SJCRH30 (cell line): ENCODE results near the gene NAGLU. TPM values are rescaled to one million over a fixed set of nuclear protein-coding genes. Genes with fewer than 3 reads are reported as not detected.

Source experiments
- total RNA-seq: library from RNA; depleted of rRNA; stranded (reverse); fragments of >200 nt; shearing (Covaris generic); gene quantifications from 2 replicates; pipeline ENCODE4 v1.2.3, GENCODE V29; 2014; rRNA removed

The NAGLU gene
- total RNA-seq, 1 experiment from 2014 or later = 22.2 TPM

Other genes with a start within 250 kb of the NAGLU start
- gene STAT5A, start 247.7 kb upstream of the NAGLU start, total RNA-seq = 5.0 and 5.9 TPM in 2 replicates
- 107 and 113 TPM in 2 replicates for gene STAT3, start 147.8 kb upstream of the NAGLU start, total RNA-seq
- gene CAVIN1, start 113.0 kb upstream of the NAGLU start, total RNA-seq = 46.9 and 47.8 TPM in 2 replicates
- gene ATP6V0A1, start 77.4 kb upstream of the NAGLU start, total RNA-seq = 25.3 and 30.9 TPM in 2 replicates
- 0.73 and 0.76 TPM in 2 replicates for gene HSD17B1, start 16.7 kb downstream of the NAGLU start, total RNA-seq
- 33.7 and 36.3 TPM in 2 replicates for gene COASY, start 25.9 kb downstream of the NAGLU start, total RNA-seq
- gene MLX, start 30.9 kb downstream of the NAGLU start, total RNA-seq = 44.5 and 48.4 TPM in 2 replicates
- 23.8 and 29.7 TPM in 2 replicates for gene PSMC3IP, start 41.5 kb downstream of the NAGLU start, total RNA-seq
- 34.5 and 36.2 TPM in 2 replicates for gene RETREG3, start 73.1 kb downstream of the NAGLU start, total RNA-seq
- 111 and 122 TPM in 2 replicates for gene TUBG1, start 73.4 kb downstream of the NAGLU start, total RNA-seq
- gene TUBG2, start 123.0 kb downstream of the NAGLU start, total RNA-seq = 6.2 and 10.4 TPM in 2 replicates
- 10.9 and 13.7 TPM in 2 replicates for gene PLEKHH3, start 140.8 kb downstream of the NAGLU start, total RNA-seq
- 0.99 and 1.0 TPM in 2 replicates for gene CCR10, start 145.6 kb downstream of the NAGLU start, total RNA-seq
- gene CNTNAP1, start 146.3 kb downstream of the NAGLU start, total RNA-seq = 4.0 and 5.0 TPM in 2 replicates
- 17.3 and 27.0 TPM in 2 replicates for gene EZH1, start 208.8 kb downstream of the NAGLU start, total RNA-seq
- not detected in 2 replicates for gene RAMP2, start 225.0 kb downstream of the NAGLU start, total RNA-seq
- gene VPS25, start 237.2 kb downstream of the NAGLU start, total RNA-seq = 71.0 and 79.3 TPM in 2 replicates
- gene WNK4, start 244.4 kb downstream of the NAGLU start, total RNA-seq = 0.18 and 0.32 TPM in 2 replicates